ENCODE measurements around the gene MSTN.

GRCh38 chr2:190093793-190094192, 31.3 kb upstream of the MSTN start:
- TF ChIP-seq CTCF (IDR thresholded peaks at IDR 0.05; ENCODE audit: low read length) = no peak
- no peak for TF ChIP-seq EZH2 (IDR thresholded peaks at IDR 0.05; ENCODE audit: borderline replicate concordance, low read length)

Measured in OCI-LY1 (cell line).